Activated gamma-delta T cell treated with anti-CD3 and anti-CD28 coated beads, Interleukin-2, amount 50 U/mL, for 16 hours (primary cell): ENCODE results near the gene TMEM121B.

Experiments used
- DNase-seq: peaks from one replicate; pipeline ENCODE4 v3.0.0-alpha.2; 2020; ENCODE audit warnings: low read depth

The TMEM121B gene

GRCh38 chr22:17087498-17088131, 33.5 kb downstream of the TMEM121B start:
- no peak for DNase-seq

- no peak for DNase-seq
Observed at GRCh38 chr22:17086788-17087497, 34.2 kb downstream of the TMEM121B start.

GRCh38 chr22:17086296-17086695, 34.9 kb downstream of the TMEM121B start:
- no peak for DNase-seq

GRCh38 chr22:17085277-17086181, 35.6 kb downstream of the TMEM121B start:
- no peak for DNase-seq

- peak; percentile 89 for DNase-seq
Observed at GRCh38 chr22:17084554-17085276, 36.4 kb downstream of the TMEM121B start, which contains the start of gene IL17RA. Gene IL17RA (plus strand): TSS chr22:17085000. CDS start chr22:17085092, 92 bp downstream.

- DNase-seq: no peak
Observed at GRCh38 chr22:17083811-17084441, 37.2 kb downstream of the TMEM121B start.

GRCh38 chr22:17083255-17083654, 37.9 kb downstream of the TMEM121B start:
- no peak for DNase-seq

GRCh38 chr22:17079572-17079971, 41.6 kb downstream of the TMEM121B start:
- no peak for DNase-seq

GRCh38 chr22:17077255-17077654, 43.9 kb downstream of the TMEM121B start:
- no peak for DNase-seq

GRCh38 chr22:17074648-17075002, 46.5 kb downstream of the TMEM121B start:
- DNase-seq: no peak

GRCh38 chr22:17072877-17073276, 48.3 kb downstream of the TMEM121B start:
- no peak for DNase-seq
